Esophagus squamous epithelium (tissue), 5 donors: ENCODE data around the gene CCDC85C. TPM values are rescaled to one million over a fixed set of nuclear protein-coding genes. Genes with fewer than 3 reads are reported as not detected.
A peak's percentile ranks its signal among the peaks of the same experiment; 100 is the strongest.

Source experiments
- DNase-seq: peaks from one replicate; lab custom pipeline; 2025; lab: John Stamatoyannopoulos, UW
- H3K27ac ChIP-seq, 4 donors: fragments of 200-600 bp; sonication (generic); one replicate each; pipeline ENCODE4 v1.5.1; 2016 to 2019; ENCODE audit warnings: mild to moderate bottlenecking in 1 of 4
- H3K27me3 ChIP-seq, 4 donors: fragments of 200-600 bp; sonication (generic); 1 replicate in 3 of 4; 2 replicates in 1 of 4; pipeline versions ENCODE4 v1.5.1 to v1.6.0; 2017 to 2021; ENCODE audit warnings: antibody characterized with exemption in 1 of 4
- H3K36me3 ChIP-seq, 3 donors: fragments of 200-600 bp; sonication (generic); one replicate each; pipeline ENCODE4 v1.5.1; 2016 to 2019
- H3K4me1 ChIP-seq, 3 donors: fragments of 200-600 bp; sonication (generic); one replicate each; pipeline ENCODE4 v1.5.1; 2017 to 2019
- H3K4me3 ChIP-seq, 4 donors: fragments of 200-600 bp; sonication (generic); 1 replicate in 3 of 4; 2 replicates in 1 of 4; pipeline ENCODE4 v1.5.1; 2016 to 2019; ENCODE audit warnings: mild to moderate bottlenecking in 2 of 4, moderate library complexity in 1 of 4
- H3K9me3 ChIP-seq, 3 donors: fragments of 200-600 bp; sonication (generic); one replicate each; pipeline ENCODE4 v1.5.1; 2016 to 2019
- POLR2A ChIP-seq, 4 donors: fragments of 450-650 bp; IDR thresholded peaks; one replicate each; pipeline ENCODE4 v1.6.1; 2017; ENCODE audit warnings: antibody characterized with exemption in 4 of 4, mild to moderate bottlenecking in 4 of 4, moderate library complexity in 3 of 4
- WGBS, 2 donors: methylation state at CpG; one replicate each; pipeline ENCODE4 v1.1.5; 2018; 5-methylcytosine and 5-hydroxymethylcytosine counted together
- intact Hi-C: fragments of 100-400 bp; cut with DNase I; formaldehyde crosslinking; loops from one replicate; pipeline ENCODE4 v1.15.0; 2022
- total RNA-seq, 4 donors: library from RNA; depleted of rRNA; stranded (reverse); fragments of >200 nt; gene quantifications; one replicate each; pipeline ENCODE4 v1.1.0, GENCODE V29; 2016
- TF ChIP-seq, protein P1 (sequence below), 6 experiments: fragments of 450-650 bp in 4 of 6; fragments of 200-600 bp in 2 of 6; sonication (generic) in 2 of 6; IDR thresholded peaks; one replicate each; pipeline ENCODE4 v1.5.1; 2016 to 2019; ENCODE audit warnings: antibody characterized with exemption in 6 of 6, mild to moderate bottlenecking in 4 of 6, moderate library complexity in 4 of 6
- donor health status: DM: yes; HTN: yes; CAD: no.

CCDC85C gene
- total RNA-seq, 4 donors from 2014 or later = 23.4 to 52.0 (median 27.1) TPM

DNA sequence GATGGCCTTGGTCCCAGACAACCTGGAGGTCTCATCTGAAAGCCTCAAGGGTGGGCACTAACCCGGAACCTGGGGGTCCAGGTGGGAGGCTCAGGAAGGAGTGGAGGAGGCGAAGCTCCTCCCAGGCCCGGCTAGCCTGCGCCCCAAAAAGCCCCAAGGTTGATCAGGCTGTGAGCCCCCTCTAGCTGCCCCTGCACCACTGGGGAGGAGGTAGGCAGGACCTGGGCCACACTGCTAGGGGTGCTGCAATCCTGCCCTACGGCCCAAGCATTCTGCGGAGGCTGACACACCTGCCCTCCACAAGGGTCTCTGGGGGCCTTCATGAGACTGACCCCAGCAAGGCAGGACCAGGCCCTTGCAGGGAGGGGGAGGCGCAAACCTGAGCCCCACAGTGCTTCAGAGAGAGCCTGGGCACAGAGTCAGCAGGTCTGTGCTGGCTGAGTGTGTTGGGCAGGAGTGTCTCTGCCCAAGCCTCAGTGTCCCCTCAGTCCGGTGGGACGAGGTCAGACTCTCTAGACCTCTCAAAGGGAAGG, 51.9 kb downstream of the CCDC85C start:
- Histone ChIP-seq H3K4me3 (no peak overlapping the region), H3K36me3 (no peaks in the 10 kb centered on the region), H3K9me3 (no peaks in the 10 kb centered on the region), H3K27me3 (no peaks in the 10 kb centered on the region), H3K4me1 (peaks cover 12 to 57% (median 15%) of the 10 kb centered on the region in 3 donors), H3K27ac (no peak overlapping the region)
- 71 to 77% methylated on average over 5 of the region's 9 CpGs for WGBS, 2 donors
- intact Hi-C loops = no loop called here
- TF ChIP-seq POLR2A (IDR thresholded peaks at IDR 0.05) = no peak
- TF ChIP-seq, protein P1, sequence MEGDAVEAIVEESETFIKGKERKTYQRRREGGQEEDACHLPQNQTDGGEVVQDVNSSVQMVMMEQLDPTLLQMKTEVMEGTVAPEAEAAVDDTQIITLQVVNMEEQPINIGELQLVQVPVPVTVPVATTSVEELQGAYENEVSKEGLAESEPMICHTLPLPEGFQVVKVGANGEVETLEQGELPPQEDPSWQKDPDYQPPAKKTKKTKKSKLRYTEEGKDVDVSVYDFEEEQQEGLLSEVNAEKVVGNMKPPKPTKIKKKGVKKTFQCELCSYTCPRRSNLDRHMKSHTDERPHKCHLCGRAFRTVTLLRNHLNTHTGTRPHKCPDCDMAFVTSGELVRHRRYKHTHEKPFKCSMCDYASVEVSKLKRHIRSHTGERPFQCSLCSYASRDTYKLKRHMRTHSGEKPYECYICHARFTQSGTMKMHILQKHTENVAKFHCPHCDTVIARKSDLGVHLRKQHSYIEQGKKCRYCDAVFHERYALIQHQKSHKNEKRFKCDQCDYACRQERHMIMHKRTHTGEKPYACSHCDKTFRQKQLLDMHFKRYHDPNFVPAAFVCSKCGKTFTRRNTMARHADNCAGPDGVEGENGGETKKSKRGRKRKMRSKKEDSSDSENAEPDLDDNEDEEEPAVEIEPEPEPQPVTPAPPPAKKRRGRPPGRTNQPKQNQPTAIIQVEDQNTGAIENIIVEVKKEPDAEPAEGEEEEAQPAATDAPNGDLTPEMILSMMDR (IDR thresholded peaks at IDR 0.05) = no peak
- DNase-seq = no peak

DNA sequence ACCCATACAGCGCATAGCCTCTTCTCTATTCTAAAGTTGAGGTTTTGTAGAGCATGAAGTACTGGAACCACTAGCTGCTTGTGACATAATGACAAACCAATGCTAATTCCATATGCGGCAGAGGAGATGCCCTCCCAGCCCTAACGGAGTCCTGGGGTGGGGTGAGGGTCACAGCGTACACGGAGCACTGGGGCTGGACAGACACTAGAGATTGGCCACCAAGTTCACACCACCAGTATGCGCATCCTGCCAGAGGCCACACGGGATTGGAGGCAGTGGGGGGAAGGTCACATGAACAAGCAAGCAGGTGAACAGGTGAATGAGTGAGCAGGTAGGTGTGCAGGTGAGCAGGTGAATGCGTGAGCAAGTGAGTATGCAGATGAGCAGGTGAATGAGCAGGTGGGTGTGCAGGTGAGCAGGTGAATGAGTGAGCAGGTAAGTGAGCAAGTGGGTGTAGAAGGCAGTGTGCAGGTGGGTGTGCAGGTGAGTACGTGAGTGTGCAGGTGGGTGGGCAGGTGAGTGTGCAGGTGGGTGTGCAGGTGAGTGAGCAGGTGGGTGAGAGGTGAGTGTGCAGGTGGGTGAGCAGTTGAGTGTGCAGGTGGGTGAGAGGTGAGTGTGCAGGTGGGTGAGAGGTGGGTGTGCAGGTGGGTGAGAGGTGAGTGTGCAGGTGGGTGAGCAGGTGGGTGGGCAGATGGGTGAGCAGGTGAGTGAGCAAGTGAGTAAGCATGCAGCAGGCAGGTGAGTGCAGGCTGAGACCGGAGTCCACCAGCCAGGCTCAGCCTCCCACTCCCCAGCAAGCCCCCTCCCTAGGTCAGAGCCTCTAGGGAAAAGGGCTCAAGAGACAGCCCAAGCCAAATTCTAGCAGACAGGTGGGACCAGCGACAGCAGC, 52.7 kb downstream of the CCDC85C start:
- no peaks in the 10 kb centered on the region for H3K36me3 ChIP-seq
- no peak overlapping the region for H3K4me3 ChIP-seq
- no peak for TF ChIP-seq POLR2A (IDR thresholded peaks at IDR 0.05)
- TF ChIP-seq, protein P1 (IDR thresholded peaks at IDR 0.05) = no peak
- peaks cover 12 to 60% (median 15%) of the 10 kb centered on the region in 3 donors for H3K4me1 ChIP-seq
- H3K9me3 ChIP-seq = no peaks in the 10 kb centered on the region
- no peaks in the 10 kb centered on the region for H3K27me3 ChIP-seq
- no peak overlapping the region for H3K27ac ChIP-seq
- 77 to 81% methylated on average over 10 to 11 of the region's 11 CpGs for WGBS, 2 donors
- no peak for DNase-seq
- intact Hi-C loops = no loop called here

DNA sequence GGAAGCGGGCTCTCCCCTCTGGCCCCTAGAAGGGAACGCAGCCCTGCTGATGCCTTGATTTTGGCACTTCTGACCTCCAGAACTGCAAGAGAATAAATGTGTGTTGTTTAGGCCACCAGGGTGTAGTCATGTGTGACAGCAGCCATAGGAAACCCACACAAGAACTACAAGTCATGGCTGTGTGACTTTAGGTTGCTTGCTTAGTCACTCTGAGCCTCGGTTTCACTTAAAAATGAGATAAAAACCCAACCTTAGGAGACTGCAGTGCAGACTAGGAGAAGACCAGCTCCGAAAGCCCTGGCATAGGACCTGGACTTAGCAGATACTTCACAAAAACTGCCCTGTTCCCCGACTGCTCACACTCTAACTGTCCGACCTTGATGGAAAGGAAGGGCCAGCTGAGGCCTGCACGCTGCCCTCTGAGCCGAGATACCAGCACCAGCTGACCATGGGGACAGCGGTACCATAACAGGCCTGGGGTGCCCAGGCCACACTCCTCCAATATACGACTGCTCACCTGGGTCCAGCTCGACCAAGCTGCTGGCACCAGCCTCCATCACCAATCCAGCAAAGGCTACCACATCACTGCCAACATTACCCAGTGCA, 53.5 kb downstream of the CCDC85C start:
- WGBS, 2 donors = 68 to 83% methylated on average over 3 to 7 of the region's 11 CpGs

DNA sequence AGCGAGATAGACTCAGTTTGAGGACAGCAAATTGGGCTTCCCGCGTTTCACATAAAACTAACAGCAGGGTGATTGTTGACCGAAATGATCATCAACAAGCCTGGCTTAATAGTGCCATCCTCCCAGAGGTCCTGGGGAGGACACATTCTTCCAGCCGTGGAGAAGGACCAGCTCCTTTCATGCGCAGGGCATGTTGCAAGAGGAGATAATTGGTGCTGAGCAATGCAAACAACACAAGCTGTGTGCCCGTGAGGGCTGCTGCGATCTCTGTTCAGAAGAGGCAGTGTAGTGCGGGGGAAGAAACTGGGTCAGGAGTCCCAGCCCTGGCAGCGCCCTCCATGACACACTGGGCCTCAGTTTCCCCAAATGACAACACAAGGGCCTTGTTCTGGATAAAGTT, 54.3 kb downstream of the CCDC85C start:
- Histone ChIP-seq H3K9me3 (no peaks in the 10 kb centered on the region), H3K4me1 (peaks cover 4 to 59% (median 8%) of the 10 kb centered on the region in 3 donors), H3K4me3 (no peak overlapping the region), H3K27ac (peak overlapping the region in 2 of 4 donors; percentile 36 to 54), H3K27me3 (no peaks in the 10 kb centered on the region), H3K36me3 (no peaks in the 10 kb centered on the region)
- DNase-seq = no peak
- intact Hi-C loops = no loop called here
- no peak for TF ChIP-seq POLR2A (IDR thresholded peaks at IDR 0.05)
- TF ChIP-seq, protein P1 (IDR thresholded peaks at IDR 0.05) = no peak
- WGBS, 2 donors = 80 to 83% methylated on average over 5 to 6 of the region's 10 CpGs

More for the DNA sequence above, 53.5 kb downstream of the CCDC85C start:
- no peaks in the 10 kb centered on the region for H3K27me3 ChIP-seq
- DNase-seq = no peak
- peaks cover 11 to 67% (median 15%) of the 10 kb centered on the region in 3 donors for H3K4me1 ChIP-seq
- intact Hi-C loops = no loop called here
- TF ChIP-seq, protein P1 (IDR thresholded peaks at IDR 0.05) = no peak
- H3K36me3 ChIP-seq = no peaks in the 10 kb centered on the region
- H3K27ac ChIP-seq = no peak overlapping the region
- H3K4me3 ChIP-seq = no peak overlapping the region
- no peaks in the 10 kb centered on the region for H3K9me3 ChIP-seq
